ENCODE measurements around the gene EFNB3.

DNA sequence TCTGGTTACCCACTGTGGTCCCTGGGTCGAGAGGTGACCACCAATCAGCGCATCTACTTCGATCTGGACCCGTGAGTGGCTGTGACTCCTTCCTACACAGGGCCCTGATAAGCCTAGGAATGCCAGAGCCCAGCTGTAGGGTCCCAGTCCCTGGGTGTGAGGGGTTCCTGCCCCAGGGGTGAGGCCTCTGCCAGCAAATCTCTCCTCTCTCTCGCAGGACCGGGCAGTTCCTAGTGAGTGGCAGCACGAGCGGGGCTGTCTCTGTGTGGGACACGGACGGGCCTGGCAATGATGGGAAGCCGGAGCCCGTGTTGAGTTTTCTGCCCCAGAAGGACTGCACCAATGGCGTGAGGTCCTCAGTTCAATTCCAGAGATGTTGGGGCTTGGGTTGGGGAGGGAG lies 2.2 kb upstream of the EFNB3 start:
- no peak for TF ChIP-seq CTCF (IDR thresholded peaks at IDR 0.05)
- no peak for TF ChIP-seq POLR2A (IDR thresholded peaks at IDR 0.05)
